ENCODE data around the gene TOP3A. TPM values are rescaled to one million over a fixed set of nuclear protein-coding genes. Genes with fewer than 3 reads are reported as not detected.

The TOP3A gene
- total RNA-seq, 1 donor = 33.0 TPM

DNA sequence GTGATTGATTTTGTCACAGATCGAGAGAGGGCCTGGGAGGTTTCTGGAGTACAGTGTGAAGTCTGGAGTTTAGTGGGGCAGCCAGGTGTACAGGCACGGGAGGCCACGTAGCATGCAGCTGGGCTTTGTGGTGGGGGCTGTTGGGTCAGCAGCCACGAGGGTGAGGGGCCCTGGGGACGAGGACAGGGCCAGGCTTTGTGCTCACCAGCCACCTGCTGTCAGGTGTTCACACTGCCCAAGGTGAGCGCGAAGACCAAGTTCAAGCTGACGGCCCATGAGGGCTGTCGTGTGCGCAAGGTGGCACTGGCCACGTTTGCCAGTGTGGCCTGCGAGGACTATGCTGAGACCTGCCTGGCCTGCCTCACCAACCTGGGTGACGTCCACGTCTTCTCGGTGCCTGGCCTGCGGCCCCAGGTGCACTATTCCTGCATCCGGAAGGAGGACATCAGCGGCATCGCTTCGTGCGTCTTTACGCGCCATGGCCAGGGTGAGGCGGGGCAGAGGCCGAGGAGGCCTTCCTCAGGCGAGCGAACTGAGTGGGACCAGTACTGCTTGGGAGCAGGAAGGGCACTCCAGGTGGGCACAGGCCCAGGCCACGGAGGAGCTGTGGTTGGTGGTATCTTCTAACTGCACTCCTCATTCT lies 73.4 kb downstream of the TOP3A start:
- Histone ChIP-seq H3K9me3 (ENCODE audit: low read depth, low read length) (no peaks in the 10 kb centered on the region), H3K4me1 (ENCODE audit: insufficient read depth, low read length) (no peaks in the 10 kb centered on the region), H3K27me3 (ENCODE audit: insufficient read depth, low read length) (no peaks in the 10 kb centered on the region), H3K4me3 (ENCODE audit: low read length) (no peak overlapping the region)

DNA sequence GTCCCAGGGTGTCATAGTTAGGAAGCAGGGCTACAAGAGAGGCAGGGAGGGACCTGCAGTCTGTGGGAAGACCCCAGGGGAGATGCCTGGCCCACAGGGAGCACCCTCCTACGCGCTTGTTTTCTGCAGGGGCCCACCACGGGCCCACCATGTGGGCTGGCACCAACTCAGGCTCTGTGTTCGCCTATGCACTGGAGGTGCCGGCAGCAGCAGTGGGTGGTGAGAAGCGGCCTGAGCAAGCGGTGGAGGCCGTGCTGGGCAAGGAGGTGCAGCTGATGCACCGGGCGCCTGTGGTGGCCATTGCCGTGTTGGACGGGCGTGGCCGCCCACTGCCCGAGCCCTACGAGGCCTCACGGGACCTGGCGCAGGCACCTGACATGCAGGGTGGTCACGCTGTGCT lies 74.3 kb downstream of the TOP3A start:
- Histone ChIP-seq H3K4me3 (ENCODE audit: low read length) (no peak overlapping the region), H3K4me1 (ENCODE audit: insufficient read depth, low read length) (no peaks in the 10 kb centered on the region), H3K27me3 (ENCODE audit: insufficient read depth, low read length) (no peaks in the 10 kb centered on the region), H3K9me3 (ENCODE audit: low read depth, low read length) (no peaks in the 10 kb centered on the region)

DNA sequence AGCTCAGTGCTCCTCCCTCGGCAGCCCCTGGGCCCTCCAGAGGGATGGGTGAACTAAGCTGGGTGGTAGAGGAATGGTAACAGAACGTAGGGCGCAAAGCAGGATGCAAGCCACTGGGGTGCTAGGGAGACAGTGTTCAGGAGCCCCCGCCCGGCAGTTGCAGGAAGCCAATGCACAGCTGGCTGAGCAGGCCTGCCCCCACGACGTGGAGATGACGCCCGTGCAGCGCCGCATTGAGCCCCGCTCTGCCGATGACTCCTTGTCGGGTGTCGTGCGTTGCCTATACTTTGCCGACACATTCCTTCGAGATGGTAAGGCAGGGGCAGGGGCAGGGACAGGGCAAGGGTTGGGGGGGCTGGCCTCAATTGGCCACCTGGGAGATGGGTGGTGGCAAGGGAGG lies 76.5 kb downstream of the TOP3A start:
- Histone ChIP-seq H3K27me3 (ENCODE audit: insufficient read depth, low read length) (no peaks in the 10 kb centered on the region), H3K4me3 (ENCODE audit: low read length) (no peak overlapping the region), H3K4me1 (ENCODE audit: insufficient read depth, low read length) (no peaks in the 10 kb centered on the region), H3K9me3 (ENCODE audit: low read depth, low read length) (no peaks in the 10 kb centered on the region)

DNA sequence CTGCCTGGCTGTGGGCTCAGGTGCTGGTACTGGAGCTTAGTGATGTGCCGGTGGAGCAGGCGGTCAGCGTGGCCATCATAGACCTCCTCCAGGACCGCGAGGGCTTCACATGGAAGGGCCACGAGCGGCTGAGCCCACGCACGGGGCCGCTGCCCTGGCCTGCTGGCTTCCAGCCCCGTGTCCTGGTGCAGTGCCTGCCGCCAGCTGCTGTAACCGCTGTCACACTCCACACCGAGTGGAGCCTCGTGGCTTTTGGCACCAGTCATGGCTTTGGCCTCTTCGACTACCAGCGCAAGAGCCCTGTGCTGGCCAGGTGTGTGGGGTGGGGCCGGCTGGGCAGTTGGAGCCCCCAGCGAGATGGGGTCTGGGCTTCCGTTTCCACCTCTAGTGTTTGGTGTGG lies 77.3 kb downstream of the TOP3A start:
- no peaks in the 10 kb centered on the region for H3K4me1 ChIP-seq (ENCODE audit: insufficient read depth, low read length)
- H3K27me3 ChIP-seq (ENCODE audit: insufficient read depth, low read length) = no peaks in the 10 kb centered on the region
- H3K4me3 ChIP-seq (ENCODE audit: low read length) = no peak overlapping the region
- H3K9me3 ChIP-seq (ENCODE audit: low read depth, low read length) = no peaks in the 10 kb centered on the region

DNA sequence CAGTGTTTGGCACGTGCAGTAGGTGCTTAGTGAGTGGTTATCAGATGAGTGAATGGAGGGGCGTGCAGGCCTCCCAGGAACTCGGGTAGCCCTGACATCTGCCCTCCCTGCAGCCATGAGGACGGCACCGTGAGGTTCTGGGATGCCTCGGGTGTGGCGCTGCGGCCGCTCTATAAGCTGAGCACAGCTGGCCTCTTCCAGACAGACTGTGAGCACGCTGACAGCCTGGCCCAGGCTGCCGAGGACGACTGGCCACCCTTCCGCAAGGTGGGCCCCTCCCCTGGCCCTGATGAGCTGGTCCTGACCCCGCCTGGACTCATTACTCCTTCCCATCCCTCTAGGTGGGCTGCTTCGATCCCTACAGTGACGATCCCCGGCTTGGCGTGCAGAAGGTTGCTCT lies 78.3 kb downstream of the TOP3A start:
- H3K4me3 ChIP-seq (ENCODE audit: low read length) = no peak overlapping the region
- no peaks in the 10 kb centered on the region for H3K4me1 ChIP-seq (ENCODE audit: insufficient read depth, low read length)
- no peaks in the 10 kb centered on the region for H3K9me3 ChIP-seq (ENCODE audit: low read depth, low read length)
- no peaks in the 10 kb centered on the region for H3K27me3 ChIP-seq (ENCODE audit: insufficient read depth, low read length)

DNA sequence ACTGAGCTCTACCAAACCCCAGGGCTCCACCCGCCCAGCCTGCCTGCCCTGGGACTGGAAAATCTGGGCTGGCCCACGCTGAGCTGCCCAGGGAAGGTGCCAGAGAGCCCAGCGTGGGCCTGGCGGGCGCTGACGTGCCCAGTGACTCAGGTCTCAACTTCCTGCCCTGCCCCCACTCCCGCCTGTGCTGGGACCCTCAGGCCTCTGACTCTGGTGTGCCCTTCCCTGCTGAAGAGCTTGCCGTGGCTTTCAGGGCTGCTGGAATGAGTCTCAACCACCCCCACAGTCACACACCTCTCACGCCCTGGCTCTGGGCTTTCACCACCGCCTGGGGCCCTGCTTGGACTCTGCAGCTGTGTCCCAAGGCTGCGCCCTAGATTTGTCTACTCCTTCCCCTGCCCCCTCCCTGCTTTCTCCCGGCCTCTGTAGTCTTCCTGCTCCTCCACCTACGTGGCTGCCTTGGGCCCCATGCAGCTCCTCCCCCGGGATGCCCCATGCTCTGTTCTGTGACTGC lies 79.0 kb downstream of the TOP3A start:
- Histone ChIP-seq H3K9me3 (ENCODE audit: low read depth, low read length) (no peaks in the 10 kb centered on the region), H3K27me3 (ENCODE audit: insufficient read depth, low read length) (no peaks in the 10 kb centered on the region), H3K4me3 (ENCODE audit: low read length) (no peak overlapping the region), H3K4me1 (ENCODE audit: insufficient read depth, low read length) (no peaks in the 10 kb centered on the region)

DNA sequence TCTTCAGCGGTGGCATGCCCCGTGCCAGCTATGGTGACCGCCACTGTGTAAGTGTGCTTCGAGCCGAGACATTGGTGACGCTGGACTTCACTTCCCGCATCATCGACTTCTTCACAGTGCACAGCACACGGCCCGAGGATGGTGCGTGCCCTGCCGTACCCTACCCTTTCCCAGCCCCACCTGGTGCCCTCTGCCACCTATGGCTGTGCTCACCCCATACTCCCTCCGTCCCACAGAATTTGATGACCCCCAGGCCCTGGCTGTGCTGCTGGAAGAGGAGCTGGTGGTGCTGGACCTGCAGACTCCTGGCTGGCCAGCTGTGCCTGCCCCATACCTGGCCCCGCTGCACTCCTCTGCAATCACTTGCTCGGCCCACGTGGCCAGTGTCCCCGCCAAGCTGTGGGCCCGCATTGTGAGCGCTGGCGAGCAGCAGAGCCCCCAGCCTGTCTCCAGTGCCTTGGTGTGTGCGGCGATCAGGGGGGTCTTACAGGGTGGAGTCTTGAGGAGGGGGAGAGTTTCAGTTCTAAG lies 79.9 kb downstream of the TOP3A start:
- Histone ChIP-seq H3K4me3 (ENCODE audit: low read length) (no peak overlapping the region), H3K27me3 (ENCODE audit: insufficient read depth, low read length) (no peaks in the 10 kb centered on the region), H3K9me3 (ENCODE audit: low read depth, low read length) (no peaks in the 10 kb centered on the region), H3K4me1 (ENCODE audit: insufficient read depth, low read length) (no peaks in the 10 kb centered on the region)

DNA sequence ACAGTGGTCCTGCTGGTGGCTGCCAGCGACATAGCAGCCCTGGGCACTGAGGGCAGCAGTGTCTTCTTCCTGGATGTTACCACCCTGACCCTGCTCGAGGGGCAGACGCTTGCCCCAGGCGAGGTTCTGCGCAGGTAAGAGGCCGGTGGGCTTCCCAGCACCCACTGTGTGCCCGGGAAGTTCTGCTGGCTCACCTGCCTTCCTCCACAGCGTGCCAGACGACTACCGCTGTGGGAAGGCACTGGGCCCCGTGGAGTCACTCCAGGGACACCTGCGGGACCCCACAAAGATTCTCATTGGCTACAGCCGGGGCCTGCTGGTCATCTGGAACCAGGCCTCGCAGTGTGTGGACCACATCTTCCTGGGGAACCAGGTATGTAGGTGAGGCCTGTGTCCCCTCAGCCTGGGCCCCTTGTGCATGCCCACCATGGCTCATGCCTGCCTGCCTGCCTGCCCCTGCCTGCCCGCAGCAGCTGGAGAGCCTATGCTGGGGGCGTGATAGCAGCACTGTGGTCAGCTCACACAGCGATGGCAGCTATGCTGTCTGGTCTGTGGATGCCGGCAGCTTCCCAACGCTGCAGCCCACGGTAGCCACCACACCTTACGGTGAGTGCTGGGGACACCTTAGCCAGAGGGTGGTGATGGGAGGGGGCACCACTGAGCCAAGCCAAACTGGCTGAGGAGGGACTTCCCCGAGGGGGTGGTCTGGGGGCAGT lies 80.8 kb downstream of the TOP3A start:
- Histone ChIP-seq H3K4me3 (ENCODE audit: low read length) (no peak overlapping the region), H3K27me3 (ENCODE audit: insufficient read depth, low read length) (no peaks in the 10 kb centered on the region), H3K9me3 (ENCODE audit: low read depth, low read length) (no peaks in the 10 kb centered on the region), H3K4me1 (ENCODE audit: insufficient read depth, low read length) (no peaks in the 10 kb centered on the region)

DNA sequence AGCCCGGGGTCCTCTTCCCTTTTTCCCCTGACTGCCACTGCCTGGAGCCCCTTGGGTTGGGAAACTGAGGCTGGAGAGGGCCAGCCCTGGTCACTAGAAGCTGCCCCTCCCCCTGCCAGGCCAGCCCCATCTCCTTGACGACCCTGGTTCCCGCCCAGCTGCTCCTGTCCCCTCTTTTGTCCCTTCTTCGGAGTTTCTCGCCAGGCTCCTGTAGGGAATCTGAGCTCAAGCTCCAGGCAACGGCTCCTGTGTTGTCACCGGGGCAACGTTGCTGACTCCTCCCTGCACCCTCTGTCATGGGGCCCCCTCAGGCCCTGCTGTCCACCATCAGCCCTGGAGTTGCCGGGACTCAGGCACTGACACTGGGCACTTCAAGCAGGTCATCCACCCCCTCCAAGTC lies 83.6 kb downstream of the TOP3A start:
- no peaks in the 10 kb centered on the region for H3K27me3 ChIP-seq (ENCODE audit: insufficient read depth, low read length)
- H3K9me3 ChIP-seq (ENCODE audit: low read depth, low read length) = no peaks in the 10 kb centered on the region
- peaks cover 8% of the 10 kb centered on the region for H3K4me1 ChIP-seq (ENCODE audit: insufficient read depth, low read length)
- no peak overlapping the region for H3K4me3 ChIP-seq (ENCODE audit: low read length)

DNA sequence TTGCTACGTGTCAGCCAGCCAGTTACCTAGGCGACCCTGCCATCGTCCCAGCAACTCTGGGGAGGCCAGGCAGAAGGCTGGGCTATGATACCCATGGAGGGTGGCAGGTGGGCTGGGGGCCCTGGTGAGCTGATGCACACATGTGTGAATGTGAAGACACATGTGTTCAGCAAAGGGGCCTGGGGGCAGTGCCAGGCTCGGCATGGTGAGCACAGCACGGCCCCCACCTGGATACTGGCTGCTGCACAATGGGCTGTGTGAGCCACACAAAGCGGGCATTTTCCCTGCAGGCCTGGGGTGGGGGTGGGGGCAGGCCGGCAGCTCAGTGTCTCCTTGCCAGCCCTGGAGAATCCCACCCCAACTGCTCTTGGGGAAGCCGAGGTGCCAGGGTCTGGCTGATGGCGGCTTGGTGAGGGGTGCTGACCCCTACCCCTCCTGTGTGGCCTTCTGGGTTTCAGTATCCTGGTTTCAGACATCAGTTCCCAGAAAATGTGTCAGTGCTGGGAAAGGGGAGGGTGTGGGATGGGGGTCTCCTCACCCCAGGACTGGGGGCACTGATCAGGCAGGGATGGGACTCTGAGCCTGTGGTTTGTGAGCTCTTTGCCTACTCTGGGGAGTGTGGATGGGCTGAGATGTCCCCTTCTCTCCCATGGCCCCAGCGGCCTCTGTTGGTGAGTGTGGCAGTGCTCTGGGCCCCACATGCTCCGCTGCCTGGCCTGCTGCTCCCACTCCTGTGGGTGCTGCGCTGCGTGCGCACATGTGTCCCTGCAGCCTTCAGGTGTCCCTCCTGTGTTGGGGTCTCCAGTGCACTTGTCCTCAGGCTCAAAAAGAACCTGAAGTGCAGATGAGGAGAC lies 84.3 kb downstream of the TOP3A start:
- Histone ChIP-seq H3K4me1 (ENCODE audit: insufficient read depth, low read length) (peaks cover 12% of the 10 kb centered on the region), H3K4me3 (ENCODE audit: low read length) (no peak overlapping the region), H3K9me3 (ENCODE audit: low read depth, low read length) (no peaks in the 10 kb centered on the region), H3K27me3 (ENCODE audit: insufficient read depth, low read length) (no peaks in the 10 kb centered on the region)

DNA sequence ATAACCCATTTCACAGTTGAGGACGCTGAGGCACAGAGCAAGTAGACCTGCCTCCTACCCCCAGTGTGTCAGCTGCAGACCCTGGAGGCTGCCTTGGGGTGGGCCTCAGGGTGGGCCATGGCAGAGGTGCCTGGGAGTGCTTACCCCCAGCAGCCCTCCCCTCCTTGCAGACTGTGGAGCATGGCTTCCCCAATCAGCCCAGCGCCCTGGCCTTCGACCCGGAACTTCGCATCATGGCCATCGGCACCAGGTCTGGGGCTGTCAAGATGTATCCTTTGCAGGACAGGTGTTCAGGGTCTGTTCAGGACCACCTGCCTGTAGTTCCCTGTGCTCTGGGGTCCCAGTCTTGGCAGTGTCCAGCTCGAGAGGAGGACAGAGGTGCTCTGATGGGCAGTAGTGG lies 85.0 kb downstream of the TOP3A start:
- peaks cover 16% of the 10 kb centered on the region for H3K4me1 ChIP-seq (ENCODE audit: insufficient read depth, low read length)
- H3K9me3 ChIP-seq (ENCODE audit: low read depth, low read length) = no peaks in the 10 kb centered on the region
- no peak overlapping the region for H3K4me3 ChIP-seq (ENCODE audit: low read length)
- no peaks in the 10 kb centered on the region for H3K27me3 ChIP-seq (ENCODE audit: insufficient read depth, low read length)

DNA sequence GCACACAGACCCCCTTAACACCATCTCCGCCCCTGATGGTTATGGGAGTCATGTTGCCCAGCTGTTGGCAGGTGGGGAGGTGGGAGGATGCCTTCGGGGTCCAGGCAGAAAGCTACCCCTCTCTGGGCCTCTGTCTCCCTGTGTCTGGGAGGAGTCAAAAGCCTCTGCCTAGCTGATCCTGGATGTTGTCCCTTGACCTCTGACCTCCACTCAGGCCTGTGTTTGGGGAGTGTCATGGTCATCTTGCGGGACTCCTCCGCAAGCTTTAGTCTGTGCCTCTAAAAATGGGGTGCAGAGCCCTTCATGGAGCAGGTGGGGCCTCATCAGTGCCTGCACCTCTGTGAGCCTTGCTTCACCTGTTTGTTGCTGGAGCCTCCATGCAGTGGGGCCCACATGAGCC lies 85.5 kb downstream of the TOP3A start:
- Histone ChIP-seq H3K9me3 (ENCODE audit: low read depth, low read length) (no peaks in the 10 kb centered on the region), H3K4me3 (ENCODE audit: low read length) (no peak overlapping the region), H3K4me1 (ENCODE audit: insufficient read depth, low read length) (peaks cover 18% of the 10 kb centered on the region), H3K27me3 (ENCODE audit: insufficient read depth, low read length) (no peaks in the 10 kb centered on the region)

DNA sequence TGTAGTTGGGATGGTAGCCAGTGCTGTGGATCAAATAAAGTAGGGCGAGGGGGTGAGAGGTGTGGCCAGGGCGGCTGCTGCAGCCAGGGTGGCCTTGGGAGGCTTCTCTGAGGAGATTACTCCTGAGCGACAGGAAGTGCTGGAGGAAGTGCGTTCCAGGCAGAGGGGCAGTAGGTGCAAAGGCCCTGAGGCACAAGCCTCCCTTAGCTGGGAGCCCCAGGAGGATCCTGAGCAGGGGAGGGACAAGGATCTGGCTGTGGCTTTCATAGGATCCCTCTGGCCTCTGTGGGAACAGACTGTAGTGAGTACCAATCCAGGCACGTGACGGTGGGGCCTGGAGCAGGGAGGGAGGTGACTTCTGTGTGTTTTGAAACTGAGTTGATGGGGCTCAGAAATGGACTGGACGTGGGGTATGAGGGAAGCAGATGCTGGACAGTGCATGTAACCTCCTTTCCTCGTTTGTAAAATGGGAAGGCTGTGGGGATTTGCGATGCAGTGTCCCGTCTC lies 86.6 kb downstream of the TOP3A start:
- H3K4me3 ChIP-seq (ENCODE audit: low read length) = no peak overlapping the region
- H3K4me1 ChIP-seq (ENCODE audit: insufficient read depth, low read length) = peaks cover 18% of the 10 kb centered on the region
- H3K27me3 ChIP-seq (ENCODE audit: insufficient read depth, low read length) = no peaks in the 10 kb centered on the region
- H3K9me3 ChIP-seq (ENCODE audit: low read depth, low read length) = no peaks in the 10 kb centered on the region

DNA sequence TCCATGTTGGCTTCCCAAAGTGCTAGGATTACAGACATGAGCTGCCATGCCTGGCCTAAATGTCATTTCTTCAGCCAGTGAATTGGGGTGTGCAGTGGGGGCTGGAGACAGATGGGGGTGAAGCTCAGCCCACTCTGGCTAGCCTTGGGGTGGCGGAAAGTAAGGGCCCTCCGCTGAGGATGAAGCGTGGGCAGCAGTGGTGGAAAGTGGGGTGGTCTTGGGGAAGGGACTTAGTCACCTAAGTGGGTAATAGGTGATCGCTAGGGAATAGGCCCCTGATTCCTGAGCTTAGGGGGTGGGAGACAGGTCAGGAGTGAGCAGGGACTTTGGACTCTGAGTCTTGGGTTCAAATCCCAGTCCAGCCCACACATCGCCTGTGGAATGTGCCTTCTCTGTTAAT lies 87.2 kb downstream of the TOP3A start:
- peaks cover 18% of the 10 kb centered on the region for H3K4me1 ChIP-seq (ENCODE audit: insufficient read depth, low read length)
- no peak overlapping the region for H3K4me3 ChIP-seq (ENCODE audit: low read length)
- H3K27me3 ChIP-seq (ENCODE audit: insufficient read depth, low read length) = no peaks in the 10 kb centered on the region
- no peaks in the 10 kb centered on the region for H3K9me3 ChIP-seq (ENCODE audit: low read depth, low read length)
